Limb (tissue), 2 donors: ENCODE data around the gene TMEM127.
"Not testable (repeated sequence)": the region's sequence is repeated elsewhere in the genome, so short reads cannot be mapped to it uniquely, and the experiment has no call there.

Experiments
- DNase-seq, 2 donors: peaks; one replicate each; pipeline ENCODE4 v3.0.0-alpha.2; 2016; ENCODE audit errors: extremely low spot score in 2 of 2

Gene TMEM127

GRCh38 chr2:96241227-96241626, 24.6 kb downstream of the TMEM127 start:
- DNase-seq = no peak

GRCh38 chr2:96240341-96241038, 25.3 kb downstream of the TMEM127 start:
- no peak for DNase-seq

GRCh38 chr2:96239745-96240264, 26.0 kb downstream of the TMEM127 start:
- DNase-seq = no peak

- no peak for DNase-seq
These were observed 26.7 kb downstream of the TMEM127 start for GRCh38 chr2:96239091-96239490.

GRCh38 chr2:96238266-96238665, 27.5 kb downstream of the TMEM127 start:
- no peak for DNase-seq

GRCh38 chr2:96236882-96237281, 28.9 kb downstream of the TMEM127 start:
- no peak for DNase-seq

- DNase-seq = no peak
These were observed 31.9 kb downstream of the TMEM127 start for GRCh38 chr2:96233880-96234316.

GRCh38 chr2:96233436-96233835, 32.4 kb downstream of the TMEM127 start:
- no peak for DNase-seq

- DNase-seq = no peak
These were observed 34.5 kb downstream of the TMEM127 start for GRCh38 chr2:96231316-96231715.

GRCh38 chr2:96225016-96225533, 40.7 kb downstream of the TMEM127 start:
- no peak for DNase-seq

- not testable (repeated sequence) for DNase-seq
These were observed 44.7 kb downstream of the TMEM127 start for GRCh38 chr2:96221106-96221505.

GRCh38 chr2:96219959-96220358, 45.8 kb downstream of the TMEM127 start:
- not testable (repeated sequence) for DNase-seq

- DNase-seq = no peak
These were observed 47.2 kb downstream of the TMEM127 start for GRCh38 chr2:96218508-96219131.

- no peak for DNase-seq
These were observed 51.2 kb downstream of the TMEM127 start for GRCh38 chr2:96214554-96214953.

- DNase-seq = no peak
These were observed 52.4 kb downstream of the TMEM127 start for GRCh38 chr2:96213379-96213778.

GRCh38 chr2:96212339-96212738, 53.5 kb downstream of the TMEM127 start:
- no peak for DNase-seq

GRCh38 chr2:96209729-96210085, 56.1 kb downstream of the TMEM127 start:
- DNase-seq = no peak

GRCh38 chr2:96209011-96209728, 56.6 kb downstream of the TMEM127 start:
- no peak for DNase-seq

GRCh38 chr2:96208143-96209010, 57.4 kb downstream of the TMEM127 start, which contains the start of gene STARD7:
Gene STARD7 (minus strand): TSS chr2:96208827. CDS start chr2:96208434, 393 bp downstream.
- DNase-seq = peak; percentile 97 to 99

- DNase-seq = no peak
These were observed 58.0 kb downstream of the TMEM127 start for GRCh38 chr2:96207774-96208142.
